Mesendoderm (in vitro differentiated cells): Measurements from ENCODE around the gene RAB11FIP3.
A peak's percentile ranks its signal among the peaks of the same experiment; 100 is the strongest.

Source experiments
- DNase-seq: peaks from one replicate; pipeline ENCODE4 v3.0.0; 2013
- H2AK5ac ChIP-seq: 2 replicates; pipeline ENCODE4 v1.6.1; 2013; ENCODE audit warnings: low read length, inconsistent platforms
- H2BK120ac ChIP-seq: 2 replicates; pipeline ENCODE4 v1.6.1; 2013; ENCODE audit warnings: low read depth, mild to moderate bottlenecking, low read length, moderate library complexity, mixed read lengths
- H2BK15ac ChIP-seq: replicated peaks from 2 replicates; pipeline ENCODE4 v1.6.1; 2013; ENCODE audit warnings: low read depth, mild to moderate bottlenecking, moderate library complexity
- H2BK5ac ChIP-seq: 2 replicates; pipeline ENCODE4 v1.6.1; 2013; ENCODE audit warnings: low read length, inconsistent platforms
- H3K18ac ChIP-seq: 2 replicates; pipeline ENCODE4 v1.6.1; 2013; ENCODE audit warnings: mild to moderate bottlenecking, low read length, mixed read lengths
- H3K23ac ChIP-seq: one replicate; pipeline ENCODE4 v1.6.1; 2013; ENCODE audit warnings: low read length
- H3K27ac ChIP-seq: 2 replicates; pipeline ENCODE4 v1.5.1; 2013; ENCODE audit warnings: low read depth, mild to moderate bottlenecking, inconsistent platforms, low read length, moderate library complexity
- H3K27me3 ChIP-seq: 2 replicates; pipeline ENCODE4 v1.6.1; 2013; ENCODE audit warnings: low read length, control low read depth, mild to moderate bottlenecking, inconsistent platforms; ENCODE audit not compliant: insufficient read depth, poor library complexity
- H3K36me3 ChIP-seq: 2 replicates; pipeline ENCODE4 v1.6.1; 2013; ENCODE audit warnings: low read length, inconsistent platforms; ENCODE audit not compliant: control insufficient read depth, insufficient read depth
- H3K4ac ChIP-seq: one replicate; pipeline ENCODE4 v1.6.1; 2013; ENCODE audit warnings: low read depth, mild to moderate bottlenecking, low read length, moderate library complexity
- H3K4me1 ChIP-seq: 2 replicates; pipeline ENCODE4 v1.6.1; 2013; ENCODE audit warnings: low read depth, low read length, inconsistent platforms; ENCODE audit not compliant: control insufficient read depth
- H3K4me2 ChIP-seq: 2 replicates; pipeline ENCODE4 v1.6.1; 2013; ENCODE audit warnings: low read length
- H3K4me3 ChIP-seq: 2 replicates; pipeline ENCODE4 v1.5.1; 2013; ENCODE audit warnings: mild to moderate bottlenecking, low read length
- H3K56ac ChIP-seq: one replicate; pipeline ENCODE4 v1.6.1; 2013; ENCODE audit warnings: low read length
- H3K79me1 ChIP-seq: 2 replicates; pipeline ENCODE4 v1.6.1; 2013; ENCODE audit warnings: low read length, inconsistent platforms
- H3K79me2 ChIP-seq: 2 replicates; pipeline ENCODE4 v1.6.1; 2013; ENCODE audit warnings: mild to moderate bottlenecking, low read length; ENCODE audit not compliant: control insufficient read depth, insufficient read depth
- H3K9ac ChIP-seq: 2 replicates; pipeline ENCODE4 v1.6.1; 2013; ENCODE audit warnings: low read length, inconsistent platforms
- H4K5ac ChIP-seq: one replicate; pipeline ENCODE4 v1.6.1; 2013; ENCODE audit warnings: low read length
- H4K8ac ChIP-seq: one replicate; pipeline ENCODE4 v1.6.1; 2013; ENCODE audit warnings: low read depth, mild to moderate bottlenecking, control low read depth, low read length, moderate library complexity
- WGBS: extraction: QIAGEN DNeasy Blood & Tissue Kit; methylation state at CpG from one replicate; pipeline ENCODE4 v1.1.7; 2013; ENCODE audit warnings: low lambda C conversion rate, missing lambda C conversion rate; ENCODE audit not compliant: insufficient coverage; ENCODE audit errors: extremely low coverage; 5-methylcytosine and 5-hydroxymethylcytosine counted together

RAB11FIP3 gene

DNA sequence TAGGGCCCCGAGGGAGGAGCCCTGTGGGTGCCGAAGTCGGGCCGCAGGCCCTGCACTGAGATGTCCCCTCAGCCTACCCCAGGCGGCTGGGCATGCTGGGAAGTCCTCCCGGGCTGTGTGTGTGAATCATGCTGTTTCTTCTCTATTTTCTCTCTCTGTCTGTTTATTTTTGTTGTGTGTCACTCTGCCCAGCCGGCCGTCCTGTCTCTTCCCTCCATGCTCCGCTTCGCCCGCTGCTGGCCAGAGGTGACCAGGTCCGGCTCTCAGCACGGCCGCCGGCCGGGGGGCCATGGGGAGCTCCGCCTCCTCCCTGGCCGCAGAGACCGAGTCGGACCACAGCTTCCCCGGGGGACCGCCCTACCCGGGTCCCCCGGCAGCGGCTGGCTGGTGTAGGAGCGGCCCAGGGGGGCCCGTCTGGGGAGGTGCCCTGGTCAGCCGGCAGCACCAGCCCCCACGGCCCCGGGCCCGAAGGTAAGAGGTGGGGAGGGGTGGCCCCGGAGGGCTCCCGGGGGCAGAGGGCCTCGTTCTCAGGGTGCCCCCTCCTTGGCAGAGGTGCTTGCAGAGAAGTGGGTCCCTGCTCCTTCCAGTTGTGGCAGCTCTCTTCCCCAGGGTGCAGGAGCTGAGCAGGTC lies 114.6 kb downstream of the RAB11FIP3 start:
- no peak overlapping the region for H2AK5ac ChIP-seq
- WGBS, result no CpG with 5 or more reads among the region's 34 CpGs
- peaks cover 12% of the 10 kb centered on the region for H3K79me2 ChIP-seq
- no peak overlapping the region for H3K18ac ChIP-seq
- H3K4me3 ChIP-seq, result no peak overlapping the region
- H4K8ac ChIP-seq, result no peak overlapping the region
- H2BK5ac ChIP-seq, result no peak overlapping the region
- no peak overlapping the region for H3K23ac ChIP-seq
- H3K4me2 ChIP-seq, result no peak overlapping the region
- peaks cover 5% of the 10 kb centered on the region for H3K79me1 ChIP-seq
- no peak for DNase-seq
- no peak overlapping the region for H4K5ac ChIP-seq
- no peak overlapping the region for H3K27ac ChIP-seq
- H3K56ac ChIP-seq, result no peak overlapping the region
- no peaks in the 10 kb centered on the region for H3K4me1 ChIP-seq
- H3K36me3 ChIP-seq, result no peaks in the 10 kb centered on the region
- H3K27me3 ChIP-seq, result no peaks in the 10 kb centered on the region
- no peak overlapping the region for H2BK120ac ChIP-seq
- no peak overlapping the region for H2BK15ac ChIP-seq
- no peak overlapping the region for H3K4ac ChIP-seq
- no peak overlapping the region for H3K9ac ChIP-seq

DNA sequence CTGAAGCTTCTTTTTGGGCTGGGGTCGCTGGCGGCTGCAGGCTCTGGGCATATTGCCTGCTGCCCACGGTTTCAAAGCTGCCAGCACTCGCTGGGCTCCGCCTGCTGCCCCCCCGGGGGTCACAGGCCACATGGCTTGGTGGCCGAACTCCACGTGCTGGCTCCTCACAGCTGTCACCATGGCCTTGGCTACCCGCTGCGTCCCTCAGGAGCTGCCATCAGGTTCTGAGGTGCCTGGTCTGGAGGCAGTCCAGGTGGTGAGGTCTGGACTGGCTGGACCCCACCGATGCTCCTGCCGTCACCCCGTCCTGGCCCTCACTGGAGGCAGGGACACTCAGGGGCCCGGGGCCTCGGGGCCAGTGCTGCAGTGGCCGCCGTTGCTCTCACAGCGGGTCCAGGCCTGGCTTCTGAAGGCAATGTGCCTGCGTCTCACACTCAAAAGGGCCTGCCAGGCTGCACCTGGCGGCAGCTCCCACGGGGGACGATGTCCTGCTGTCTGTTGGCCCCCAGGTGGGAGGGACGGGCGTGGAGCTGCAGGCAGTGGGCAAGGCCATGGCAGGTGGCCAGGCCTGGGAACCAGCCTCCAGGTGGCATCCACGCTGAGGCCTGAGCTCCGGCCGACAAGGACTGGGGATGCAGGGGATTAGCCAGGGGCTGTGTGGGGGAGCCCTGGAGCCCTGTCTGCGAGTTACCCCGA lies 115.3 kb downstream of the RAB11FIP3 start:
- H3K23ac ChIP-seq, result no peak overlapping the region
- no peak overlapping the region for H3K56ac ChIP-seq
- peaks cover 9% of the 10 kb centered on the region for H3K79me2 ChIP-seq
- no peak for DNase-seq
- H4K8ac ChIP-seq, result no peak overlapping the region
- H3K79me1 ChIP-seq, result peaks cover 3% of the 10 kb centered on the region
- H3K4me2 ChIP-seq, result no peak overlapping the region
- WGBS, result no CpG with 5 or more reads among the region's 29 CpGs
- no peak overlapping the region for H3K4ac ChIP-seq
- H3K36me3 ChIP-seq, result no peaks in the 10 kb centered on the region
- no peak overlapping the region for H2BK120ac ChIP-seq
- no peak overlapping the region for H2BK5ac ChIP-seq
- no peak overlapping the region for H4K5ac ChIP-seq
- H3K4me1 ChIP-seq, result no peaks in the 10 kb centered on the region
- H3K27ac ChIP-seq, result no peak overlapping the region
- no peak overlapping the region for H3K18ac ChIP-seq
- no peak overlapping the region for H2AK5ac ChIP-seq
- H3K9ac ChIP-seq, result no peak overlapping the region
- no peak overlapping the region for H2BK15ac ChIP-seq
- no peaks in the 10 kb centered on the region for H3K27me3 ChIP-seq
- H3K4me3 ChIP-seq, result no peak overlapping the region

DNA sequence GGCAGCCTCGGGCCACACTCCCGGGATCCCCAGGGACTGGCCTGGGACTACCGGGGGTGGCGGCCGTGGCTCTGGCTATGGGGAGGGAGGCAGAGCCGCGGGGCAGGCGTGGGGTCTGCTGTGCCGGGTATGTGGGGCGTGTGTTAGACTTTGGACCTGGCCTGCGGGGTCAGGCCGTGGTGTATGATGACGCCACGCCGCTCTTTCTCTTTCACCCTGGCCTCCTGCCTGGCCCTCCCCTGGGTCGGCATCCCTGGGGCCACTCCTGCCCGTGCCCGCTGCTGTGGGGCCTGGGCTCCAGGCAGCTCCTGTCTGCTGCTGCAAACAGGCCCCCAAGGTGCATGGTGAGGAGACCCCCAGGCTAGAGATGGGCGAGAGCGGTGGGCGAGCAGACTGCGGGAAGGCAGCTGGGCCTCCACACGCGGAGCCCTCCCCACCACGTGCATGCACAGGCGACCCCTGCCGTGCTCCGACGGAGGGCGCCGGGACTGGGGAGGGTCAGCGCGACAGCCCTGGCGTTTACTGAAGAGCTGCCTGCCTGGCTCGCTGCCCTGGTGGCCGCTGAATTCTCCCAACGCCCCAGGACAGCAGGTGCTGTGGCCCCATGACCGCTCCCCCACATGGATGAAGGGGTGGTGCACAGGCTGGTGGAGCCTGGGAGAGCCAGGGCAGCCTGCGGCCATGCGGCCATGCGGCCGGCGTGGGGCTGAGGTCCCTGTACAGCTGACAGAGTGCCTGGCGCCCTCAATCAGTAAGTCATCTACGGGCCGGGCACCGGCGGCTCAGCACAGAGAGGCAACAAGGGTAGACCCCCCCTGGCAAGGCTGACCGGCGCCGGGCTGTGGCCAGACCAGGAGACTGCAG lies 118.1 kb downstream of the RAB11FIP3 start:
- H3K4me1 ChIP-seq, result no peaks in the 10 kb centered on the region
- no peak overlapping the region for H3K18ac ChIP-seq
- WGBS, result no CpG with 5 or more reads among the region's 51 CpGs
- no peak overlapping the region for H4K5ac ChIP-seq
- H2AK5ac ChIP-seq, result no peak overlapping the region
- H3K27me3 ChIP-seq, result no peaks in the 10 kb centered on the region
- H3K4me3 ChIP-seq, result no peak overlapping the region
- no peaks in the 10 kb centered on the region for H3K36me3 ChIP-seq
- H3K79me1 ChIP-seq, result peaks cover 3% of the 10 kb centered on the region
- H2BK15ac ChIP-seq, result no peak overlapping the region
- no peak overlapping the region for H3K56ac ChIP-seq
- H3K79me2 ChIP-seq, result peaks cover 3% of the 10 kb centered on the region
- no peak for DNase-seq
- no peak overlapping the region for H4K8ac ChIP-seq
- H3K4ac ChIP-seq, result no peak overlapping the region
- no peak overlapping the region for H3K27ac ChIP-seq
- no peak overlapping the region for H2BK120ac ChIP-seq
- H3K9ac ChIP-seq, result no peak overlapping the region
- no peak overlapping the region for H2BK5ac ChIP-seq
- no peak overlapping the region for H3K4me2 ChIP-seq
- no peak overlapping the region for H3K23ac ChIP-seq

DNA sequence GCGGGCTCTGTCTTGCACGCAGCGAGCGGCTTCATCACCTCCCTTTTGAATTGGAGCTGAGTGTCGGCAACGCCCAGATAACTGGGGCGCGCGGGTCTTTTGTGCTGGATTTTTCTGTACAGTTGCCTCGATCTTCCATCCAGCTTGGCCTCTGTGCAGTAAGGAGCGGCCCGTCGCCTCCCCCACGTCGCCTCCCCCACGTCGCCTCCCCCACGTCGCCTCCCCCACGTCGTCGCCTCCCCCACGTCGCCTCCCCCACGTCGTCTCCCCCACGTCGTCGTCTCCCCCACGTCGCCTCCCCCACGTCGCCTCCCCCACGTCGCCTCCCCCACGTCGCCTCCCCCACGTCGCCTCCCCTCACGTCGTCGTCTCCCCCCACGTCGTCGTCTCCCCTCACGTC lies 119.1 kb downstream of the RAB11FIP3 start:
- Histone ChIP-seq H3K4me3 (no peak overlapping the region), H3K9ac (no peak overlapping the region), H2BK15ac (no peak overlapping the region), H2BK5ac (no peak overlapping the region), H3K79me2 (no peaks in the 10 kb centered on the region), H3K27ac (no peak overlapping the region), H2BK120ac (no peak overlapping the region), H2AK5ac (no peak overlapping the region), H3K4ac (no peak overlapping the region), H4K8ac (no peak overlapping the region), H3K79me1 (peaks cover 2% of the 10 kb centered on the region), H3K4me2 (no peak overlapping the region), H3K56ac (no peak overlapping the region), H3K4me1 (no peaks in the 10 kb centered on the region), H3K23ac (no peak overlapping the region), H4K5ac (no peak overlapping the region), H3K27me3 (no peaks in the 10 kb centered on the region), H3K36me3 (no peaks in the 10 kb centered on the region), H3K18ac (no peak overlapping the region)
- DNase-seq, result no peak
- no CpG with 5 or more reads among the region's 46 CpGs for WGBS

DNA sequence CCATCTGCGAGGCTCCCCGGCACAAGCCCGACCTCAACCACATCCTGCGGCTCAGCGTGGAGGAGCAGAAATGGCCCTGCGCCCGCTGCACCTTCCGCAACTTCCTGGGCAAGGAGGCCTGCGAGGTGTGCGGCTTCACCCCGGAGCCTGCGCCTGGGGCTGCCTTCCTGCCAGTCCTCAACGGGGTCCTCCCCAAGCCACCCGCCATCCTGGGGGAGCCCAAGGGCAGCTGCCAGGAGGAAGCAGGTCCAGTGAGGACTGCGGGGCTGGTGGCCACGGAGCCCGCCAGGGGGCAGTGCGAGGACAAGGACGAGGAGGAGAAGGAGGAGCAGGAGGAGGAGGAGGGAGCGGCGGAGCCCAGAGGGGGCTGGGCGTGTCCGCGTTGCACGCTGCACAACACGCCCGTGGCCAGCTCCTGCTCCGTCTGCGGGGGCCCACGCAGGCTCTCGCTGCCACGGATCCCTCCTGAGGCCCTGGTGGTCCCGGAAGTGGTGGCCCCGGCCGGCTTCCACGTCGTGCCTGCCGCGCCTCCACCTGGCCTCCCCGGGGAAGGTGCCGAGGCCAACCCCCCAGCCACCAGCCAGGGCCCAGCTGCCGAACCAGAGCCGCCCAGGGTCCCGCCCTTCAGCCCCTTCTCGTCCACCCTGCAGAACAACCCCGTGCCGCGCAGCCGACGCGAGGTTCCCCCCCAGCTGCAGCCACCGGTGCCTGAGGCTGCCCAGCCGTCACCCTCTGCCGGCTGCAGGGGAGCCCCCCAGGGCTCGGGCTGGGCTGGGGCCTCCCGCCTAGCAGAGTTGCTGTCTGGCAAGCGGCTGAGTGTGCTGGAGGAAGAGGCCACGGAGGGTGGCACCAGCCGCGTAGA lies 121.7 kb downstream of the RAB11FIP3 start:
- Histone ChIP-seq H3K9ac (no peak overlapping the region), H3K4ac (no peak overlapping the region), H2BK15ac (no peak overlapping the region), H4K8ac (no peak overlapping the region), H4K5ac (no peak overlapping the region), H2BK120ac (no peak overlapping the region), H3K27me3 (no peaks in the 10 kb centered on the region), H3K79me1 (peaks cover 3% of the 10 kb centered on the region), H3K18ac (no peak overlapping the region), H2AK5ac (no peak overlapping the region), H3K4me1 (no peaks in the 10 kb centered on the region), H3K27ac (no peak overlapping the region), H3K56ac (no peak overlapping the region), H3K4me2 (no peak overlapping the region), H3K79me2 (no peaks in the 10 kb centered on the region), H3K4me3 (no peak overlapping the region), H2BK5ac (no peak overlapping the region), H3K36me3 (no peaks in the 10 kb centered on the region), H3K23ac (no peak overlapping the region)
- WGBS, result no CpG with 5 or more reads among the region's 60 CpGs
- DNase-seq, result peak; percentile 58
